ENCODE measurements around the gene BAG2.

Gene BAG2

DNA sequence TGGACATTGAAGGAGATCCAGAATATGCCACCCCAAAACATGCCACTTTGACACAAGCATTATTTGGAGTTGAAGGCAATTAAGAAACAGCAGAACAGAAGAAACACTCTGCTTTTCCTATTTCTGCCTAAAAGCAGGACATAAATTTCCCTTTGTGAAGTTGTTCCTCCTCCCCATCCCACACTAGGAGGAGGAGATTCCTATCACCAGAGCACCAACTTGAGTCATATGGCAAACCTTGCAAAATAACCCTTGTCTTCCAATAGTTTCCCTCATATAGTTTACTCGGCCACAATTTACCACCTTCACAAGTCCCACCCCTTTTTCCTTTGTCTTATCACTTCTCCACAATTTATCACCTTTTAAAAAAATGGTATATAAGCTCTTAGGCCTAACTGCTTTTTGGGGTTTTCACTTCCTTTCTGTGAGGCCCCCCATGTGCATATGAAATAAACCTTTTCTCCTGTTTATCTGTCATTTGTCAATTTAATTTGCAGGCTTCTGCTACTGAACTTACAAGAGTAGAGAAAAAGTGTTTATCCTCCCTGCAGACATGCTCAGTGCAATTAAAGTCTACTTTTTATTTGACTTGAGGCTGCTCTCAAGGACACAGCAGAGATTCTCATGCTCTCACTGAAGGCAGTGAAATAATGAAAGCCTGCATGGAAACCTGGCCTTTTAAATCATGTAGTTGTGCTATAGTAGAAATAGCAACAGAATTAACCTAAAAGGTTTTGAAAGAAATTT lies 52.8 kb downstream of the BAG2 start:
- DNase-seq, result no peak

DNA sequence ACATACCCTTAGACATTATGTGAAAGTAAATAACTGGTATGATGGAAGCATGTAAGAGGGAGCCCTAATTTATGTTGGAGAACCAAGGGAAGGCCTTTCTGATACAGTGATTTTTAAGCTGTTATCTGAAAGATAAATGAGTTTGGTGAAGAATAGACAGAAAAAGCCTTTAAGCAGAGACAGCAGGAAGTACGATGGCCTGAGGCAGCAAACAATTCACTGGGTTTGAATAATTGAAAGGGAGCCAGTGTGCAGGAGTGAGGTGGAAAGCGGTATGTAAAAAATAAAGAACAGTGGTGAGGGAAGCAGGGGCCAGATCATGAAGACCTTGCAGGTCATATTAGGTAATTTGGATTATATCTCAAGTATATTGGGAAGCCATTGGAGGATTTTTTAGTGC lies 54.1 kb downstream of the BAG2 start:
- no peak for DNase-seq
